Neutrophil (primary cell): ENCODE data around the gene HENMT1.
A peak's percentile ranks its signal among the peaks of the same experiment; 100 is the strongest.
"Not testable (repeated sequence)": the region's sequence is repeated elsewhere in the genome, so short reads cannot be mapped to it uniquely, and the experiment has no call there.

Experiments used
- H3K27ac ChIP-seq: fragments of 200-600 bp; sonication (generic); 2 replicates; pipeline ENCODE4 v1.5.1; 2016; ENCODE audit warnings: mild to moderate bottlenecking, moderate library complexity
- H3K27me3 ChIP-seq: fragments of 200-600 bp; sonication (generic); 2 replicates; pipeline ENCODE4 v1.6.0; 2016; ENCODE audit warnings: mild to moderate bottlenecking
- H3K36me3 ChIP-seq: fragments of 200-600 bp; sonication (generic); 2 replicates; pipeline ENCODE4 v1.5.1; 2017
- H3K4me1 ChIP-seq, 2 experiments: fragments of 200-600 bp in 1 of 2; sonication (generic) in 1 of 2; 1 replicate in 1 of 2; 2 replicates in 1 of 2; pipeline versions ENCODE4 v1.5.1 to v1.6.1; 2013 to 2016; ENCODE audit warnings: low read depth in 1 of 2, low read length in 1 of 2, mild to moderate bottlenecking in 1 of 2, moderate library complexity in 1 of 2; ENCODE audit not compliant: control insufficient read depth in 1 of 2, insufficient read depth in 1 of 2
- H3K4me3 ChIP-seq, 2 experiments: fragments of 200-600 bp in 1 of 2; sonication (generic) in 1 of 2; 1 replicate in 1 of 2; 2 replicates in 1 of 2; pipeline ENCODE4 v1.5.1; 2013 to 2016; ENCODE audit warnings: low read depth in 1 of 2, low read length in 1 of 2, mild to moderate bottlenecking in 1 of 2, moderate library complexity in 1 of 2
- H3K9me3 ChIP-seq: fragments of 200-600 bp; sonication (generic); 2 replicates; pipeline ENCODE4 v1.5.1; 2016
- TF ChIP-seq, protein P1 (sequence below): fragments of 200-600 bp; sonication (generic); IDR thresholded peaks from 2 replicates; pipeline ENCODE4 v1.5.1; 2016; ENCODE audit warnings: antibody characterized with exemption

HENMT1 gene

DNA sequence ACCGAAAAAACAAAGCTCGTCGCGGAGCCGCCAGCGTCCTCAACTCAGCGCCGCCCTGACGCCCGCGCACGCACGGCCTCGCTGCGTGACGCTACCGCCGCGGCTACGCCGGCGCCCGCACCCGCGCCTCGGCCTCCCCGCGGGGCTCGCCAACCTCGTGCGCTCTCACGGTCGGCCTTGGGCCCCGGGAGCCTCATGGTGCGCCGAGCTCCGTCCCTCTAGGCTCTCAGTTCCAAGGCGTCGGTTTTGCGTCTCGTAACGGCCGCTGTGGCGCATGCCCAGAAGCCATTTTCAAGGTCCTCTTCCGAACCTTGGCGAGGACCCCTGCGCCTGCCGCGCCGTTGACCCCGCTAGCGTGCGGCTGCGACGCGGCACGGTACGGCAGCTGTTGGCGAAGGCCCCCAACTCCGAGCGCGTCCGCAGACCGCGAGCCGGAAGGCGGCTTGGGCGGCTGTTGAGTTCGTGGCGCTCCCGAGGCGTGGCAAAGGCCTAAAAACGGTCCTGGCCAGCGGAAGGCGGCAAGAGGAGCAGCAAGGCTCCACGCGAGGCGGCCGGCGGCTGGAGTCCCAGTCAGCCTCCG lies at the start of gene HENMT1:
TSS of gene HENMT1 (minus strand) at position 64 of the 580 bp plus-strand sequence. CDS start 1,209 bp downstream, outside the sequence.
- H3K4me1 ChIP-seq = peaks cover 33 to 35% of the 10 kb centered on the region in 2 experiments
- H3K36me3 ChIP-seq = no peaks in the 10 kb centered on the region
- no peaks in the 10 kb centered on the region for H3K27me3 ChIP-seq
- no peaks in the 10 kb centered on the region for H3K9me3 ChIP-seq
- TF ChIP-seq, protein P1, sequence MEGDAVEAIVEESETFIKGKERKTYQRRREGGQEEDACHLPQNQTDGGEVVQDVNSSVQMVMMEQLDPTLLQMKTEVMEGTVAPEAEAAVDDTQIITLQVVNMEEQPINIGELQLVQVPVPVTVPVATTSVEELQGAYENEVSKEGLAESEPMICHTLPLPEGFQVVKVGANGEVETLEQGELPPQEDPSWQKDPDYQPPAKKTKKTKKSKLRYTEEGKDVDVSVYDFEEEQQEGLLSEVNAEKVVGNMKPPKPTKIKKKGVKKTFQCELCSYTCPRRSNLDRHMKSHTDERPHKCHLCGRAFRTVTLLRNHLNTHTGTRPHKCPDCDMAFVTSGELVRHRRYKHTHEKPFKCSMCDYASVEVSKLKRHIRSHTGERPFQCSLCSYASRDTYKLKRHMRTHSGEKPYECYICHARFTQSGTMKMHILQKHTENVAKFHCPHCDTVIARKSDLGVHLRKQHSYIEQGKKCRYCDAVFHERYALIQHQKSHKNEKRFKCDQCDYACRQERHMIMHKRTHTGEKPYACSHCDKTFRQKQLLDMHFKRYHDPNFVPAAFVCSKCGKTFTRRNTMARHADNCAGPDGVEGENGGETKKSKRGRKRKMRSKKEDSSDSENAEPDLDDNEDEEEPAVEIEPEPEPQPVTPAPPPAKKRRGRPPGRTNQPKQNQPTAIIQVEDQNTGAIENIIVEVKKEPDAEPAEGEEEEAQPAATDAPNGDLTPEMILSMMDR = no peak
- H3K27ac ChIP-seq = peak within 1 kb of the TSS; percentile 98
- peak within 1 kb of the TSS; percentile 89 to 94 for H3K4me3 ChIP-seq

DNA sequence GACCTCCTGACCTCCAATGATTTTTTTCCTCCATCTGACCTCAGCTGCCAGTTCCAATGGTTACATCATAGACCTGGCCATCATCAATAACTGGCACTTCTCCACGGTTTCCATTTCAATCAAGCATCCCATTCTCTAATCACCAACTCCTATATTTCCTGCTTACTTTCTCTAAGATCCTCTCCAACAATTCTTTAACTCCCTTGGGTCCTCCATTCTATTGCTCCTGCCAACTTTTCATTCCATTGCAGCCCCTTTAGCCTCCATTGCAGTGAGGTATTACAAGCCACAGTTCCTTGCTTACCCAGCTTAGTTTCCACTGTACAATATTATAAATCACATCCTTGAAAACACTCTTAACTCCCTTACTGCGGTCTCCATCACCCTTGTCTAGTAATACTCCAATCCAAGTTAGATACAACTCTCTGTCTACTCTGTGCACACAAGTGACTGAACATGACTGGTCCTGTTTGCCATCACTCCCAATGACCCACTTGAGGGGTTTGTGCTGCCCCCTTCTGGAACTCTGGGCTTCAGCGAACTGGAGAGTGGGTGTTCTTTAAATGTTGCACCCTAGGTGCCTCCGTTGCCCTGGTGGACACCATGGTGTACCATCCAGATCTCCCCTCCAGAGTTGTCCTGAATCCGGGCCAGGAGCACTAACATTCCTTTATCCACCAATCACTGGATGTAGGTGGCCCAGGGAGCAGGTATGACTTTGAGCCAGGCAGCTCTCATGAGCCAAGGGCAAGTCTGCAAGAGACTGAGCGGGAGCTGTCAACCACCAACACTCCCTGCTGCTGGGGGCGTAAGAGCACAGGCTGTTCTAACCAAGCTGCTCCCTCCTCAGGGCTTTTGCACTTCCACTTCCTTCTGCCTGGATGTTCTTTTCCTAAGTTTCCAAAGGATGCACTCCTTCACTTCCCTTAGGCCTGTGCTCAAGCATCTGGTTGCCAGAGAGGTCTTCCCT lies 48.1 kb upstream of the HENMT1 start:
- Histone ChIP-seq H3K27me3 (peaks cover 3% of the 10 kb centered on the region), H3K27ac (no peak overlapping the region)
- TF ChIP-seq, protein P1 = peak; percentile 24

DNA sequence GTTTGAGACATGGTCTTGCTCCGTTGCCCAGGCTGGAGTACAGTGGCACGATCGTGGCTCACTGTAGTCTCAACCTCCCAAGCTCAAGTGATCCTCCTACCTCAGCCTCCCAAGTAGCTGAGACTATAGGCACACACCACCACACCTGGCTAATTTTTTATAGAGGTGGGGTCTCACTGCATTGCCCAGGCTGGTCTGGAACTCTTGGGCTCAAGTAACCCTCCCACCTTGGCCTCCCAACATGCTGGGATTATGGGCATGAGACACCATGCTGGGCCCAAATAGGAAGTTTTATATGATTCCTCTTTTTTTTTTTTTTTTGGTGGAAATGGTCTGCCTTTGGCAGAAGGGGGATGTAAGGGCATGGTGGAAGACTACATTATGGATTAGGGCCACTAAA lies 45.8 kb upstream of the HENMT1 start:
- Histone ChIP-seq H3K4me1 (peaks cover 14 to 18% of the 10 kb centered on the region in 2 experiments), H3K9me3 (no peaks in the 10 kb centered on the region), H3K36me3 (peaks cover 6% of the 10 kb centered on the region), H3K27ac (no peak overlapping the region), H3K4me3 (no peak overlapping the region), H3K27me3 (no peaks in the 10 kb centered on the region)
- TF ChIP-seq, protein P1 = no peak

More for the DNA sequence above, 48.1 kb upstream of the HENMT1 start:
- peaks cover 5 to 6% of the 10 kb centered on the region in 2 experiments for H3K4me1 ChIP-seq
- H3K9me3 ChIP-seq = no peaks in the 10 kb centered on the region
- H3K36me3 ChIP-seq = no peaks in the 10 kb centered on the region
- no peak overlapping the region for H3K4me3 ChIP-seq

DNA sequence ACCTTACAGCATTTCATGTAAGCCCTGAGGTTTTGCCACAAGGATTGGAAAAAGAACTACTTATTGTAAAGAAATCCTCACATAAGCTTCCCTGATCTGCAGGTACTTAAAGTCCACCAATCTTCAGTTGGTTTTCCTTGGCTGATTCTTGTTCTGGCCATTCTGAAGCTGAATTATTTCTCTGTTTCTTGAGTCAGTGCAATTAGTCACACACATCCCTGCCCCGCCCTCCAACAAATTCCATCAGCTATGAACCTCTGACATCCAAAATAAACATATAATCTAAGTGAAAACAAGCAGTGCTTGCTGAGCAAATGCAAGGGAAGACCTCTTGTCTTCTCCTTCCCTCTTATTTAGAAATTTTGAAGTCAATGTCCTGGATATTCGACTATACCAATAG lies 43.6 kb upstream of the HENMT1 start:
- Histone ChIP-seq H3K9me3 (no peaks in the 10 kb centered on the region), H3K27ac (no peak overlapping the region), H3K27me3 (no peaks in the 10 kb centered on the region), H3K4me3 (no peak overlapping the region), H3K36me3 (peaks cover 28% of the 10 kb centered on the region), H3K4me1 (peaks cover 14 to 18% of the 10 kb centered on the region in 2 experiments)
- TF ChIP-seq, protein P1 = no peak

DNA sequence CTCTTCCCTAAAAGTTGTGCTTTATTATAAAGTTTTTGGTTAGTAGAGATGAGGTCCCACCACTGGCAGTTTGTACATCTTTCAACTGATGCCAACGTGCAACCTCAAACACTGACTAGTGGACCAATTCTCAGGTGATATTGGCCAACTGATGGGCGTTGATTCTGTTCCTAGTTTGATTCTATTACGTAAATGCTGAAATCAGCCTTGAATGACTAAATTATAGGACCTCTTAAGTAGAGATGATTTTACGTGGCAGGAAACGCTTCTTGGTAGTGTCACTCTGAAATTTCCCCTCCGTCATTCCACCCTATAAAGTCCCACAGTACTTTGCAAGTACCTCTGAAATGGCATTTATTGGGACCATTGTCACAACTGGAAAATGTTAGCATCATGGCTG lies 43.0 kb upstream of the HENMT1 start:
- TF ChIP-seq, protein P1 = no peak
- peaks cover 14 to 18% of the 10 kb centered on the region in 2 experiments for H3K4me1 ChIP-seq
- H3K36me3 ChIP-seq = peaks cover 33% of the 10 kb centered on the region
- H3K9me3 ChIP-seq = no peaks in the 10 kb centered on the region
- H3K4me3 ChIP-seq = no peak overlapping the region
- H3K27me3 ChIP-seq = no peaks in the 10 kb centered on the region
- H3K27ac ChIP-seq = peak overlapping the region; percentile 61

DNA sequence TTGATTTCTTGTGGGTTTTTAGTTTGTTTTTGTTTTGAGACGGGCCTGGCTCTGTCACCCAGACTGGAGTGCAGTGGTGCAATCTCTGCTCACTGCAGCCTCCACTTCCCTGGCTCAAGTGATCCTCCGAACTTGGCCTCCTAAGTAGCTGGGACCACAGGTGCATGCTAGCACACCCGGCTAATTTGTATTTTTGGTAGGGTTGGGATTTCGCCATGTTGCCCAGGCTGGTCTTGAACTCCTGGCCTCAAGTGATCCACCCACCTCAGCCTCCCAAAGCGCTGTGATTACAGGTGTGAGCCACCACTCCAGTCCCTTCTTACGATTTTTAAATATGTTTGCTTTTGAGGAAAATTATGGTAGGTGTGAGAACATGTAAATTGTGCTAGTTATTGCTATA lies 41.2 kb upstream of the HENMT1 start:
- not testable (repeated sequence) for H3K27me3 ChIP-seq, H3K27ac ChIP-seq, H3K9me3 ChIP-seq

More for the DNA sequence above, 41.2 kb upstream of the HENMT1 start:
- not testable (repeated sequence) for H3K4me3 ChIP-seq
- H3K4me1 ChIP-seq = peaks cover 14 to 18% of the 10 kb centered on the region in 2 experiments
- H3K36me3 ChIP-seq = peaks cover 52% of the 10 kb centered on the region
